A549 (cell line): ENCODE measurements around the gene INSIG1.

Experiments used
- CTCF ChIP-seq: fragments of >200 bp; sonication (Bioruptor Twin); formaldehyde crosslinking; IDR thresholded peaks from 3 replicates; pipeline ENCODE4 v1.5.1; 2016
- HDAC2 ChIP-seq: fragments of 200-600 bp; sonication (generic); IDR thresholded peaks from 2 replicates; pipeline ENCODE4 v1.6.1; 2016
- MAZ ChIP-seq: fragments of 150-350 bp; IDR thresholded peaks from 2 replicates; pipeline ENCODE4 v1.6.1; 2014; ENCODE audit warnings: antibody characterized with exemption, low read depth, low read length, borderline replicate concordance
- MYC ChIP-seq: IDR thresholded peaks from 2 replicates; pipeline ENCODE4 v1.6.1; 2012; ENCODE audit warnings: mild to moderate bottlenecking, inconsistent platforms, low read length, improper control_type of control experiment, borderline replicate concordance
- NPAS2 ChIP-seq: fragments of 250-450 bp; sonication (Bioruptor Pico); IDR thresholded peaks from 2 replicates; pipeline ENCODE4 v1.8.0; 2022; ENCODE audit warnings: mild to moderate bottlenecking, moderate library complexity, borderline replicate concordance
- POLR2A ChIP-seq: IDR thresholded peaks from 2 replicates; pipeline ENCODE4 v1.6.1; 2012; ENCODE audit warnings: mild to moderate bottlenecking, low read length
- RFX5 ChIP-seq: fragments of 450-650 bp; IDR thresholded peaks from 2 replicates; pipeline ENCODE4 v1.7.1; 2014; ENCODE audit warnings: antibody characterized with exemption, mild to moderate bottlenecking, moderate library complexity
- TF ChIP-seq, protein P1 (sequence below): IDR thresholded peaks from 2 replicates; pipeline ENCODE4 v1.6.1; 2012

DNA sequence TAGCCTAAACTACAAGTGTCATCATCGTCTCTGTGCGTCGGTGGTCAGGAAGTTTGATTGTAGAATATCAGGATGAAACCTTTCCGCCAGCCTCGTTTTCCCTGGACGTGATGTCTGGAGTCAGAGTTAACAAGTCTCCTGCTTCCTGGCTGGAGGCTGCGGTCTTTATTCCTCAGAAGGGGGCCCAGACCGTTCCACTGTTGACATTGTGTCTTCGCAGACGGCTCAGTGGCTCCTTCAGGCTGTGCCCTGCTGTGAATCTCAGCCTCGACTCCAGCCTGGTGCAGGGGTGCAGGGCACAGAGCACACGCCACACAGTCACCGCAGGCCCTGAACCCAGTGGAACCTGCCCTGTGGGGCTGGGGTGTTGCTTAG is 37.2 kb upstream of the INSIG1 start:
- TF ChIP-seq CTCF (no peak), RFX5 (no peak), MAZ (no peak), POLR2A (no peak), MYC (no peak), HDAC2 (no peak), NPAS2 (CRISPR knock-in tag) (no peak)
- TF ChIP-seq, protein P1, sequence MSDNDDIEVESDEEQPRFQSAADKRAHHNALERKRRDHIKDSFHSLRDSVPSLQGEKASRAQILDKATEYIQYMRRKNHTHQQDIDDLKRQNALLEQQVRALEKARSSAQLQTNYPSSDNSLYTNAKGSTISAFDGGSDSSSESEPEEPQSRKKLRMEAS, result no peak
